Liver (tissue), 3 donors: Measurements from ENCODE around the gene CIAPIN1.

Source experiments
- ATF3 ChIP-seq: IDR thresholded peaks from 2 replicates; pipeline ENCODE4 v1.6.1; 2016; ENCODE audit warnings: antibody characterized with exemption
- CTCF ChIP-seq: fragments of 150-350 bp; IDR thresholded peaks from 2 replicates; pipeline ENCODE4 v1.5.1; 2017; ENCODE audit warnings: improper control_type of control experiment, low read depth, low read length; ENCODE audit not compliant: missing input control
- EGR1 ChIP-seq, 2 donors: IDR thresholded peaks; 2 replicates each; pipeline ENCODE4 v1.6.1; 2016 to 2018; ENCODE audit warnings: antibody characterized with exemption in 2 of 2, low read depth in 2 of 2
- FOXA2 ChIP-seq: IDR thresholded peaks from 2 replicates; pipeline ENCODE4 v1.6.1; 2016; ENCODE audit warnings: antibody characterized with exemption
- GABPA ChIP-seq, 2 donors: IDR thresholded peaks in 1 of 2; conservative IDR thresholded peaks in 1 of 2; 2 replicates each; pipeline ENCODE4 v1.6.1; 2016; ENCODE audit warnings: antibody characterized with exemption in 2 of 2, mild to moderate bottlenecking in 1 of 2, moderate library complexity in 1 of 2
- HNF4G ChIP-seq: IDR thresholded peaks from 2 replicates; pipeline ENCODE4 v1.6.1; 2016; ENCODE audit warnings: antibody characterized with exemption
- MAX ChIP-seq: IDR thresholded peaks from 2 replicates; pipeline ENCODE4 v1.6.1; 2016; ENCODE audit warnings: antibody characterized with exemption
- RAD21 ChIP-seq, 2 donors: IDR thresholded peaks; 2 replicates each; pipeline ENCODE4 v1.6.1; 2016; ENCODE audit warnings: antibody characterized with exemption in 2 of 2, mild to moderate bottlenecking in 2 of 2
- REST ChIP-seq: IDR thresholded peaks from 2 replicates; pipeline ENCODE4 v1.6.1; 2016; ENCODE audit warnings: antibody characterized with exemption, mild to moderate bottlenecking
- RXRA ChIP-seq, 2 donors: IDR thresholded peaks; 2 replicates each; pipeline ENCODE4 v1.6.1; 2017 to 2018; ENCODE audit warnings: antibody characterized with exemption in 2 of 2, mild to moderate bottlenecking in 1 of 2
- SP1 ChIP-seq: IDR thresholded peaks from 2 replicates; pipeline ENCODE4 v1.6.1; 2018; ENCODE audit warnings: antibody characterized with exemption, mild to moderate bottlenecking
- ZBTB33 ChIP-seq: IDR thresholded peaks from 2 replicates; pipeline ENCODE4 v1.6.1; 2016; ENCODE audit warnings: antibody characterized with exemption
- donor health status: healthy.
- donor health status: healthy.

- no peak for TF ChIP-seq RAD21 (IDR thresholded peaks at IDR 0.05)
- no peak for TF ChIP-seq CTCF
- TF ChIP-seq REST: no peak
- no peak for TF ChIP-seq EGR1 (IDR thresholded peaks at IDR 0.05; ENCODE audit: low read depth in 2 of 2)
- no peak for TF ChIP-seq RXRA (IDR thresholded peaks at IDR 0.05)
- TF ChIP-seq SP1: no peak
- no peak for TF ChIP-seq FOXA2
- TF ChIP-seq ATF3: no peak
- TF ChIP-seq MAX: no peak
- no peak for TF ChIP-seq GABPA (IDR thresholded peaks at IDR 0.05 in 1 of 2, conservative IDR thresholded peaks at IDR 0.05 in 1 of 2)
- TF ChIP-seq HNF4G: no peak
- no peak for TF ChIP-seq ZBTB33
Measured at GRCh38 chr16:57435838-57436237, 11.3 kb downstream of the CIAPIN1 start.
